Activated CD4-positive, alpha-beta T cell treated with anti-CD3 and anti-CD28 coated beads, Interleukin-2, amount 50 U/mL, for 24 hours (primary cell): ENCODE results near the gene SLC35A3.
"Not testable (repeated sequence)": the region's sequence is repeated elsewhere in the genome, so short reads cannot be mapped to it uniquely, and the experiment has no call there.

ENCODE experiments used
- DNase-seq, 2 donors: peaks; one replicate each; pipeline ENCODE4 v3.0.0-alpha.2; 2020; ENCODE audit warnings: low read depth in 1 of 2, low spot score in 1 of 2

The SLC35A3 gene

GRCh38 chr1:100035214-100035613 lies 65.4 kb downstream of the SLC35A3 start:
- DNase-seq, result no peak

DNA sequence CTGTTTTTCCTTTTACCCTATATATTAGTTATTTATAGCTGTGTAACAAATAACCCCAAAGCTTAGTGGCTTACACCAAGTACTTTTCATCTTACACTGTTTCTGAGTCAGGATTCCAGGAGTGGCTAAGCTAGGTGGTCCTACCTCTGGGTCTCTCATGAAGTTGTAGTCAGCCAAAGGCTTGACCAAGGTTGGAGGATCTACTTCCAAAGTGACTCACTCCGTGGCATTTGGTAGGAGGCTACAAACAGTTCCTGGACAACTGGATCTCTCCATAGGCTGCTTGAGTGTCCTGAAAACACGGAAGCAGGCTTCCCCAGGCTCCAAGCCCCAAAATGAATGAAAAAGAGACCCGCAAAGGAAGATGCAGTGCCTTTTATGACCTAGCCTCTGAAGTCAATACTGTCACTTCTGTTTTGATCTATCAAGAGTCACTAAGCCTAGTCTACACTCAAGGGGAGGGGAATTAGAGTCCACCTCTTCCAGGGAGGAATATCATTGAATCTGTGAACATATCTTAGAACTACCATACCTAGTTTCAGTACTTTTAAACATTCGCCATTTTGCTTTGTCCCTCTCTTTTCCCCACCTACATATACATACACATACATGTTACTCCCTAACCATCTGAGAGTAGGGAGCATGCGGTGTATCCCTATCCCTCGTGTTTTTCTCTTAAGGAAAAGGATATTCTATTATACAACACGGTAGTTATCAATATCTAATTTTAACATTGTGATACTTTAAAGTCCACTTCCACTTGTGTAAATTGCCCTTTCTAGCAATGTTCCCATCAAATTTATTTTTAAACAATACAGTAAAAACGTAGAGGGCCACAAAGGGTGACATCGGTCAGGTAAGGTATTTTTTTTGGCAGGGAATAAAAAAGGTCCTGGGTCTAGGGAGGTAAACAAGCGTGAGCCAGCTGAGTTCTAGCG lies 67.2 kb downstream of the SLC35A3 start:
- no peak for DNase-seq

- DNase-seq, result no peak
These were observed 67.8 kb downstream of the SLC35A3 start for GRCh38 chr1:100037656-100037926.

- DNase-seq, result peak; percentile 79 to 84
These were observed 68.3 kb downstream of the SLC35A3 start for GRCh38 chr1:100037927-100038659.

DNA sequence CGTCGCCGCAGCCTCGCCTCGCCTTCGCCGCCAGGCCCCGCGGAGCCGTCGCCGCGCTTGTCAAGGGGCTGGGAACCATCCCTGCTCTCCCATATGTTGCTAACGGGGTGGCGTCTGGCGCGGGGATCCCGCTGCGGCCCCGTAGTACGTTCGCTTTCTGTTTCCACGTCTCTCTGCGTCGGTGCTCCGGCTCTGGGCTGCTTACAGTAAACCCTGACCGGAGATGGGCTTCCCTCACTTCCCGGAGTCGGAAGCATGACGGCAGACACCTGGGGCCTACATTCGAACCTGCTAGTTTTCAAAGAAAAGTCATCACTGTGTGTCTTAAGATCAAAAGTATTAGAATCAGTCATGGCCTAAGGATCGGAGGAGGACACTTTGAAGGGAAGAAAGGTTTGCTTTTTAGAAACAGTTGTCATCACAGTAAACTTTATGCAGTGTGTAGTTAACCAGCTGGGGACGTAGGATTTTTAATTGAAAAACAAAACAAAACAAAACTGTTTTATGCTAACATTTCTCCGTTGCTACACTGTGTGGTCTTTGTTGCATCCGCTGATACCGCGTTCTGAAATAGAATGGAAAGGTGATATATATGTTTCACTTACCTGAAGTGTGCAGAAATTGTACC lies 69.0 kb downstream of the SLC35A3 start:
- peak; percentile 63 to 77 for DNase-seq

DNA sequence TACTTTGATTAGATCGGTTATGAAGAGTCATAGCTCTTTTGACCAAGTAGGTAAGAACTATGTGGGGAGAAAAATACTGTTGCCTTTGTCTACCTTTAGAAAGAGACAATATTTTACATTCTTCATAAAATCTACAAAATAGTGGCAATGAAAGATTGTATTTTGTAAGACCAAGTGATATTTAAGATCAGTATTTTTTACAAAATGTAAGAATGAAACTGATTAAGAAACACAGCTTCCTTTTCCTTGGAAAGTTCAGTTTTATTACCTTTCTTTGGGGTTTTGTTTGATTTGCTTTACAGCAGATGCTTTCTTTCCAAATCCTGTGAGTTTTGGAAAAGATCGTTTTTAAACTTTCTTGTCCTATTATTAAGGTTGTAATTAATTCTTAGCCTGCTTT lies 69.8 kb downstream of the SLC35A3 start:
- DNase-seq, result no peak

- no peak for DNase-seq
These were observed 75.4 kb downstream of the SLC35A3 start for GRCh38 chr1:100045206-100045605.

- not testable (repeated sequence) for DNase-seq
These were observed 77.5 kb downstream of the SLC35A3 start for GRCh38 chr1:100047235-100047708.

GRCh38 chr1:100050139-100050538 lies 80.3 kb downstream of the SLC35A3 start:
- no peak for DNase-seq

- DNase-seq, result no peak
These were observed 81.6 kb downstream of the SLC35A3 start for GRCh38 chr1:100051401-100051800.

- no peak for DNase-seq
These were observed 82.1 kb downstream of the SLC35A3 start for GRCh38 chr1:100051893-100052292.

GRCh38 chr1:100053119-100053518 lies 83.3 kb downstream of the SLC35A3 start:
- no peak for DNase-seq

DNA sequence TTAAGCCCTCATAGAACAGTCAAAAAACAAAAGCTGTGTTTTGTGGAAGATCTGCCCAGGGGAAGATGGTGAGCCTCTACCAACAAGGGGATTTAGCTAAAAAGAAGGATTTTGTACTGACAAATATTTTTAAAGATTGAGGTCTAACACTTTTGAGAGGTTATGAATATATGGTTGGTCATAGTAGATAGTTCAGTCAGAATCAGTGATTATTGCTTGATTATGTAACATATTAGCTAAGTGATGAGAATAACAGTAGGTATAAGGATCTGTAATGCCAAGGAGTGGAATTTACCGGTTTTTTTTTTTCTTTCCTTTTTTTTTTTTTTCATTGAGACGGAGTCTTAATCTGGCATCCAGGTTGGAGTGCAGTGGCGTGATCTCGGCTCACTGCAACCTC lies 83.9 kb downstream of the SLC35A3 start:
- DNase-seq, result no peak

DNA sequence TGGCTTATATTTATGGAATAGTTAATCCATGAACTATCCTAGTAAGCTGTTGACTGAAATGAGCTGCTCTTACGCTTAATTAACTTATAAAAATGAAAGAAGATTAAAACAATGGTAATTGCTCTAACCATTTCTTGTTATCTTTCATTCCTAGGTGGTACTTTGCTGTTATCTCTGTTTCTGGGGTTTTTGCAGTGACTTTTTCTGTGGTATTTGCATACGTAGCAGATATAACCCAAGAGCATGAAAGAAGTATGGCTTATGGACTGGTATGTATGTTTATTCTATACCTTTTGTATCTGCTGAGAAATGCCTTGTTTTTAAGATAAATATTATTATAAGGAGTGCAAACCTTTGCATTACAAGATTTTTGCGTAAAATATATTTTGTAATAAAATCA lies 91.9 kb downstream of the SLC35A3 start:
- DNase-seq, result no peak

- DNase-seq, result no peak
These were observed 95.6 kb downstream of the SLC35A3 start for GRCh38 chr1:100065183-100065968.

GRCh38 chr1:100065969-100066227 lies 96.1 kb downstream of the SLC35A3 start:
- no peak for DNase-seq

DNA sequence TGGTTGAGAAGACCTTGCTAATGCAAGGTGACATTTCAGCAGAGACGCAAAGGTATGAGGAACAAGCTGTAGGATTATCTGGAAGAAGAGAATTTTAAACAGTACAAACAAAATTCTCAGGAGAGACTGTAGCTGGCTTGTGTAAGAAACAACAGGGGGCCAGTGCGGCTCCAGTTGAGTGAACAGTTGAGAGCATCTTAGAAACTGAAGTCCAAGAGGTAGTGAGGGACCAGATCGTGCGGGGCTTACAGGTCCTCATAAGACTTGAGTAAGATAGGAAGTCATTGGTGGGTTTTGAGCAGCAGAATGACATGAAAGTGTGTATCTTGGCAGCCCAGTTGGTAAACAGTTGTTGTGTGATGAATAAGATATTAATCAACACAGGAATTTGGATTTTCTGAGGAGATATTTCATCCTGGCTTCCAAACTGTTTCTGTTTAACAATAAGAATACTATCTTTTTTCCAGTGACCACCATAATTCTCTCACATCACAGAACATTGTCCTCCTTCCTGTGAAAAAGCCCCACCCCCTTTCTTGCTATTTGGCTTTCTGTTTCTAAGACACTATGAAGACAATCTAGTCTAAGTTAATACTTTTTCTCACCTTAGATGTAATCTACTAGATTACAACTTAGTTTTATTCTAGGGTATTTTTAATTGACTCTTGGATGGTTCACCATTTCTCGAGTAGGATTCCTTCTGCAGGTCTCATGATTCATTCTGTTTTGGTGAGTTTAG lies 100.6 kb downstream of the SLC35A3 start:
- no peak for DNase-seq

DNA sequence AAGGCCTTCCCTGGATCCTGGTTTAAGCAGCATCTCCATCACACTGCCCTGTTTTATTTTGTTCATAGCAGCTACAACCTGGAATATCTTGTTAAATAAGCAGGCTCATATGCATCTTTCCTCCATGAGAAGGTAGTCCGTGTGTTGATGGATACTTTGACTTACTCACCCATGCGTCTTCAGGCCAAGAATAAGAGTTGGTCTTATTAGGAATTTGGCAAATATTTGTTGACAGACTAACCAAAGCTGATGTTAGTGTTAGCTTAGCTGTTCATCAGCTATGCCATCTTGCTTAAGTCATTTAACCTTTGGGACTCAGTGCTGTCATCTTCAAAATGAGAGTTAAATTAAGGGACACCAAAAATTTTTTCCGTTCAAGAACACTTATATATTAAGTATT lies 103.7 kb downstream of the SLC35A3 start:
- no peak for DNase-seq

GRCh38 chr1:100074604-100075395 lies 105.0 kb downstream of the SLC35A3 start:
- DNase-seq, result no peak

DNA sequence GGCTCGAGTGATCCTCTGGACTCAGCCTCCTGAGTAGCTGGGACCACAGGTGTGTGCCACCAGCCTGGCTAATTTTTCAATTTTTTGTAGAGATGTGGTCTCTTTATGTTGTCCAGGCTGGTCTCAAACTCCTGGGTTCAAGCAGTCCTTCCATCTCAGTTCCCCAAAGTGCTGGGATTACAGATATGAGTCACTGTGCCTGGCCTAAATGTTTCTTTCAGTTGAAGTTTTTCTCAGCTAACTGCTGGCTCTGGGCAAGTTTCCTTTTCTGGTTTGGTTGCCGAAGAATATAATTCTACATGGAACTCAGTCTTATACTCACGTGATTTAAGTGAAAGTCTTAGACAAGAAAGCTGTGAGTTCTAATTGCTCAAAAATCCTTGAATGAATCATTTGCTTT lies 106.0 kb downstream of the SLC35A3 start:
- DNase-seq, result no peak
